Testis (tissue), 3 donors: Measurements from ENCODE around the gene KCNJ15. TPM values are rescaled to one million over a fixed set of nuclear protein-coding genes. Genes with fewer than 3 reads are reported as not detected.

Source experiments
- DNase-seq: peaks from one replicate; pipeline ENCODE4 v3.0.0-alpha.2; 2019
- H3K27ac ChIP-seq, 2 donors: fragments of 200-600 bp; sonication (generic); one replicate each; pipeline ENCODE4 v1.5.1; 2019
- H3K27me3 ChIP-seq: fragments of 200-600 bp; sonication (generic); one replicate; pipeline ENCODE4 v1.5.1; 2019
- H3K36me3 ChIP-seq: fragments of 200-600 bp; sonication (generic); one replicate; pipeline ENCODE4 v1.5.1; 2017; ENCODE audit warnings: low read depth; ENCODE audit errors: missing control alignments
- H3K4me1 ChIP-seq: fragments of 200-600 bp; sonication (generic); one replicate; pipeline ENCODE4 v1.5.1; 2019
- H3K4me3 ChIP-seq, 2 donors: fragments of 200-600 bp; sonication (generic); one replicate each; pipeline ENCODE4 v1.5.1; 2017 to 2019
- H3K9me3 ChIP-seq: fragments of 200-600 bp; sonication (generic); one replicate; pipeline ENCODE4 v1.5.1; 2017
- CTCF ChIP-seq, 3 experiments: fragments of 450-650 bp in 2 of 3; fragments of 200-600 bp in 1 of 3; sonication (generic) in 1 of 3; IDR thresholded peaks; one replicate each; pipeline ENCODE4 v1.5.1; 2016 to 2019; ENCODE audit warnings: antibody characterized with exemption in 3 of 3, mild to moderate bottlenecking in 2 of 3, moderate library complexity in 1 of 3
- POLR2A ChIP-seq: fragments of 450-650 bp; IDR thresholded peaks from one replicate; pipeline ENCODE4 v1.6.1; 2017; ENCODE audit warnings: antibody characterized with exemption, mild to moderate bottlenecking, moderate library complexity
- WGBS, 2 donors: methylation state at CpG; one replicate each; pipeline ENCODE4 v1.1.5; 2018; 5-methylcytosine and 5-hydroxymethylcytosine counted together
- intact Hi-C: fragments of 100-400 bp; cut with DNase I; formaldehyde crosslinking; loops from one replicate; pipeline ENCODE4 v1.15.1; 2023; ENCODE audit warnings: low total_unique reads
- polyA plus RNA-seq: library from polyadenylated mRNA; stranded (reverse); fragments of 350-450 nt; fragmentation: Illumina TruSeq; extraction: RNeasy Lipid Tissue Mini Kit (QIAGEN cat#74804); gene quantifications from one replicate; pipeline ENCODE4 v1.2.3, GENCODE V29; 2014; ENCODE audit warnings: low read depth, low replicate concordance; ENCODE audit not compliant: insufficient read depth
- total RNA-seq, 2 donors: library from RNA; depleted of rRNA; stranded (reverse); fragments of >200 nt; gene quantifications; one replicate each; pipeline ENCODE4 v1.2.3, GENCODE V29; 2016

The KCNJ15 gene
- total and polyA plus RNA-seq, 3 donors from 2014 or later, result 4.9 to 13.0 (median 6.4) TPM

GRCh38 chr21:38242061-38242460 is 14.7 kb upstream of the KCNJ15 start:
- TF ChIP-seq POLR2A, result no peak
- no peak for TF ChIP-seq CTCF (IDR thresholded peaks at IDR 0.05)
- whole genome bisulfite sequencing, 2 donors, result 89 to 92% methylated on average over 5 of the region's 5 CpGs

GRCh38 chr21:38243732-38244406 is 12.9 kb upstream of the KCNJ15 start:
- H3K4me1 ChIP-seq, result no peaks in the 10 kb centered on the region
- H3K9me3 ChIP-seq, result no peaks in the 10 kb centered on the region
- DNase-seq, result no peak
- WGBS, 2 donors, result 81 to 82% methylated on average over 7 of the region's 7 CpGs
- H3K36me3 ChIP-seq, result no peaks in the 10 kb centered on the region
- no peak for TF ChIP-seq POLR2A
- TF ChIP-seq CTCF (IDR thresholded peaks at IDR 0.05), result no peak
- H3K27me3 ChIP-seq, result no peaks in the 10 kb centered on the region
- no peak overlapping the region for H3K27ac ChIP-seq
- H3K4me3 ChIP-seq, result no peak overlapping the region
- intact Hi-C loops, result no loop called here

More at GRCh38 chr21:38242061-38242460, 14.7 kb upstream of the KCNJ15 start:
- no peak for DNase-seq
- Histone ChIP-seq H3K4me3 (no peak overlapping the region), H3K9me3 (no peaks in the 10 kb centered on the region), H3K27me3 (no peaks in the 10 kb centered on the region), H3K4me1 (no peaks in the 10 kb centered on the region), H3K27ac (no peak overlapping the region), H3K36me3 (no peaks in the 10 kb centered on the region)
- intact Hi-C loops, result no loop called here

- no peak for DNase-seq
- WGBS, 2 donors, result 67 to 79% methylated on average over 2 of the region's 2 CpGs
- H3K27ac ChIP-seq, result no peak overlapping the region
- intact Hi-C loops, result no loop called here
- H3K4me3 ChIP-seq, result no peak overlapping the region
- H3K4me1 ChIP-seq, result no peaks in the 10 kb centered on the region
- TF ChIP-seq CTCF (IDR thresholded peaks at IDR 0.05) (no peak), POLR2A (no peak)
- H3K9me3 ChIP-seq, result no peaks in the 10 kb centered on the region
- H3K27me3 ChIP-seq, result no peaks in the 10 kb centered on the region
- no peaks in the 10 kb centered on the region for H3K36me3 ChIP-seq
These were observed 12.4 kb upstream of the KCNJ15 start for GRCh38 chr21:38244407-38244787.

- Histone ChIP-seq H3K27me3 (no peaks in the 10 kb centered on the region), H3K36me3 (no peaks in the 10 kb centered on the region), H3K4me1 (peaks cover 2% of the 10 kb centered on the region), H3K27ac (no peak overlapping the region), H3K9me3 (no peaks in the 10 kb centered on the region), H3K4me3 (no peak overlapping the region)
- intact Hi-C loops, result no loop called here
- WGBS, 2 donors, result 80 to 87% methylated on average over 9 of the region's 9 CpGs
- DNase-seq, result no peak
- no peak for TF ChIP-seq CTCF (IDR thresholded peaks at IDR 0.05)
- no peak for TF ChIP-seq POLR2A
These were observed 11.6 kb upstream of the KCNJ15 start for GRCh38 chr21:38244885-38245869.
